ENCODE measurements around the gene CREB3L4. TPM values are rescaled to one million over a fixed set of nuclear protein-coding genes. Genes with fewer than 3 reads are reported as not detected.

CREB3L4 gene
- total and polyA plus RNA-seq, 2 of the 13 experiments (the other 11 are each of a cell fraction or from before 2014, with no cell fraction given) = 9.9 to 18.7 TPM

DNA sequence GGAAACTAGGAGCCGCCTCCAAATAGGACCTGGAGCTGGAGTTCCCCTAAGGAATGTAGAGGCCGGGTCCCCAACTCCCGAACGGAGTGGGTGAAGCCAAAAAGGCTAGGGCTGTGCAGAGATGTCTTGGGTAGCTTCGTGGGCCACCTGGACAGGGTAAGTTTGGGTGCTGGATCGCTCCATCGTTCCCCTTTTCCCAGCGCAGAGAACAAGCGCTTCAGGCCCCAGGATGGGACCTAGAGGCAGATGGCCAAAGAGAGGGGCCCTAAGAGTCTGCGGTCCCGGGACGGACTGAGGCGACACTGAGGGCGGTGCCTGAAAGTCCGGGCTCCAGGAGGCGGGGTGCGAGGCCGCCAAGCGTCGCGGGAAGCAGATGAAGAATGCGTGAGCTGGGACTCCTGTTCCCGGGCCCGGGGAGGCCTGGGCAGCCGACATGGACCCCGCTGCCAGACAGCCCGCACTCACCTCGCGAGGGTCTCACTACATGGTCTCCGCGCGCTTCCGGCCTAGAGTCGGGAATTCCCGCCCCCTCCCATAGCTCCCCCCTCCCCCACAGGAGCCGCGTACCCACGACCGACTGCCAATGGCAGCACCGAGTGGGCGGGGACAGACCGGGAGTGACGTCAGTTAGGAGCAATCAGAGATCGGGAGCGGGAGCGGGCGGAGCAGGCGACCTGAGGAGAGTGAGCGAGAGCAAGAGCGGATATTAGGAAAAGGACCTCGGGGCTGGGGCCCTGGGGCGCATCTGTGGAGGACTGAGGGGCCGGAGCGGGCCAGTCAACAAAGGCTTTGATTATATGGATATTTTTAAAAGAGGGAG lies 4.5 kb upstream of the CREB3L4 start, which contains the start of gene SLC39A1 (continued):
- TF ChIP-seq ZFX (CRISPR knock-in tag; IDR thresholded peaks at IDR 0.05; ENCODE audit: low read depth) (peak; percentile 86), ZNF451 (CRISPR knock-in tag; IDR thresholded peaks at IDR 0.05) (no peak), PHB2 (IDR thresholded peaks at IDR 0.05; ENCODE audit: partially characterized antibody) (no peak), ZNF143 (CRISPR knock-in tag; IDR thresholded peaks at IDR 0.05) (0 out of 2 replicates have a peak, but pooled peaks have one; percentile 23), RBFOX2 (IDR thresholded peaks at IDR 0.05; ENCODE audit: low read depth, low read length) (peak; percentile 86), EEA1 (CRISPR knock-in tag; IDR thresholded peaks at IDR 0.05; ENCODE audit: borderline replicate concordance) (peak; percentile 19; the same call in 1 of the 2 replicates), NRL (CRISPR knock-in tag; IDR thresholded peaks at IDR 0.05; ENCODE audit: borderline replicate concordance) (no peak), ZNF670 (CRISPR knock-in tag; IDR thresholded peaks at IDR 0.05; ENCODE audit: borderline replicate concordance) (no peak), DR1 (CRISPR knock-in tag; IDR thresholded peaks at IDR 0.05) (peak; percentile 76; the same call in 1 of the 2 replicates), BRCA1 (CRISPR knock-in tag; IDR thresholded peaks at IDR 0.05) (0 out of 2 replicates have a peak, but pooled peaks have one; percentile 23), MAFG (CRISPR knock-in tag; IDR thresholded peaks at IDR 0.05) (no peak), CREM (IDR thresholded peaks at IDR 0.05) (peak; percentile 83), CREM (CRISPR knock-in tag; IDR thresholded peaks at IDR 0.05) (no peak), ZBTB3 (CRISPR knock-in tag; IDR thresholded peaks at IDR 0.05; ENCODE audit: borderline replicate concordance, low read depth) (no peak), SMARCC2 (IDR thresholded peaks at IDR 0.05) (no peak), ZNF749 (CRISPR knock-in tag; IDR thresholded peaks at IDR 0.05; ENCODE audit: borderline replicate concordance) (no peak), HNRNPLL (IDR thresholded peaks at IDR 0.05; ENCODE audit: low read depth, low read length, poor library complexity, severe bottlenecking) (peak; percentile 30), PRMT3 (CRISPR knock-in tag; IDR thresholded peaks at IDR 0.05; ENCODE audit: borderline replicate concordance, low read depth) (no peak), SNAPC2 (CRISPR knock-in tag; IDR thresholded peaks at IDR 0.05) (no peak), FOXK2 (IDR thresholded peaks at IDR 0.05) (no peak)
- TF ChIP-seq, protein P1, sequence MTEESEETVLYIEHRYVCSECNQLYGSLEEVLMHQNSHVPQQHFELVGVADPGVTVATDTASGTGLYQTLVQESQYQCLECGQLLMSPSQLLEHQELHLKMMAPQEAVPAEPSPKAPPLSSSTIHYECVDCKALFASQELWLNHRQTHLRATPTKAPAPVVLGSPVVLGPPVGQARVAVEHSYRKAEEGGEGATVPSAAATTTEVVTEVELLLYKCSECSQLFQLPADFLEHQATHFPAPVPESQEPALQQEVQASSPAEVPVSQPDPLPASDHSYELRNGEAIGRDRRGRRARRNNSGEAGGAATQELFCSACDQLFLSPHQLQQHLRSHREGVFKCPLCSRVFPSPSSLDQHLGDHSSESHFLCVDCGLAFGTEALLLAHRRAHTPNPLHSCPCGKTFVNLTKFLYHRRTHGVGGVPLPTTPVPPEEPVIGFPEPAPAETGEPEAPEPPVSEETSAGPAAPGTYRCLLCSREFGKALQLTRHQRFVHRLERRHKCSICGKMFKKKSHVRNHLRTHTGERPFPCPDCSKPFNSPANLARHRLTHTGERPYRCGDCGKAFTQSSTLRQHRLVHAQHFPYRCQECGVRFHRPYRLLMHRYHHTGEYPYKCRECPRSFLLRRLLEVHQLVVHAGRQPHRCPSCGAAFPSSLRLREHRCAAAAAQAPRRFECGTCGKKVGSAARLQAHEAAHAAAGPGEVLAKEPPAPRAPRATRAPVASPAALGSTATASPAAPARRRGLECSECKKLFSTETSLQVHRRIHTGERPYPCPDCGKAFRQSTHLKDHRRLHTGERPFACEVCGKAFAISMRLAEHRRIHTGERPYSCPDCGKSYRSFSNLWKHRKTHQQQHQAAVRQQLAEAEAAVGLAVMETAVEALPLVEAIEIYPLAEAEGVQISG (CRISPR knock-in tag; IDR thresholded peaks at IDR 0.05) = peak; percentile 50; the same call in 1 of the 2 replicates
- TF ChIP-seq, protein P2, sequence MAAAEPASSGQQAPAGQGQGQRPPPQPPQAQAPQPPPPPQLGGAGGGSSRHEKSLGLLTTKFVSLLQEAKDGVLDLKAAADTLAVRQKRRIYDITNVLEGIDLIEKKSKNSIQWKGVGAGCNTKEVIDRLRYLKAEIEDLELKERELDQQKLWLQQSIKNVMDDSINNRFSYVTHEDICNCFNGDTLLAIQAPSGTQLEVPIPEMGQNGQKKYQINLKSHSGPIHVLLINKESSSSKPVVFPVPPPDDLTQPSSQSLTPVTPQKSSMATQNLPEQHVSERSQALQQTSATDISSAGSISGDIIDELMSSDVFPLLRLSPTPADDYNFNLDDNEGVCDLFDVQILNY (CRISPR knock-in tag; conservative IDR thresholded peaks at IDR 0.05) = 0 out of 2 replicates have a peak, but pooled peaks have one; percentile 43
- TF ChIP-seq, protein P3, sequence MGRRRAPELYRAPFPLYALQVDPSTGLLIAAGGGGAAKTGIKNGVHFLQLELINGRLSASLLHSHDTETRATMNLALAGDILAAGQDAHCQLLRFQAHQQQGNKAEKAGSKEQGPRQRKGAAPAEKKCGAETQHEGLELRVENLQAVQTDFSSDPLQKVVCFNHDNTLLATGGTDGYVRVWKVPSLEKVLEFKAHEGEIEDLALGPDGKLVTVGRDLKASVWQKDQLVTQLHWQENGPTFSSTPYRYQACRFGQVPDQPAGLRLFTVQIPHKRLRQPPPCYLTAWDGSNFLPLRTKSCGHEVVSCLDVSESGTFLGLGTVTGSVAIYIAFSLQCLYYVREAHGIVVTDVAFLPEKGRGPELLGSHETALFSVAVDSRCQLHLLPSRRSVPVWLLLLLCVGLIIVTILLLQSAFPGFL (CRISPR knock-in tag; IDR thresholded peaks at IDR 0.05) = 0 out of 2 replicates have a peak, but pooled peaks have one; percentile 54
- TF ChIP-seq, protein P4, sequence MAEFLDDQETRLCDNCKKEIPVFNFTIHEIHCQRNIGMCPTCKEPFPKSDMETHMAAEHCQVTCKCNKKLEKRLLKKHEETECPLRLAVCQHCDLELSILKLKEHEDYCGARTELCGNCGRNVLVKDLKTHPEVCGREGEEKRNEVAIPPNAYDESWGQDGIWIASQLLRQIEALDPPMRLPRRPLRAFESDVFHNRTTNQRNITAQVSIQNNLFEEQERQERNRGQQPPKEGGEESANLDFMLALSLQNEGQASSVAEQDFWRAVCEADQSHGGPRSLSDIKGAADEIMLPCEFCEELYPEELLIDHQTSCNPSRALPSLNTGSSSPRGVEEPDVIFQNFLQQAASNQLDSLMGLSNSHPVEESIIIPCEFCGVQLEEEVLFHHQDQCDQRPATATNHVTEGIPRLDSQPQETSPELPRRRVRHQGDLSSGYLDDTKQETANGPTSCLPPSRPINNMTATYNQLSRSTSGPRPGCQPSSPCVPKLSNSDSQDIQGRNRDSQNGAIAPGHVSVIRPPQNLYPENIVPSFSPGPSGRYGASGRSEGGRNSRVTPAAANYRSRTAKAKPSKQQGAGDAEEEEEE (CRISPR knock-in tag; IDR thresholded peaks at IDR 0.05; ENCODE audit: borderline replicate concordance) = no peak

Data from HepG2 (cell line).